ENCODE data around the gene MOSMO.

DNA sequence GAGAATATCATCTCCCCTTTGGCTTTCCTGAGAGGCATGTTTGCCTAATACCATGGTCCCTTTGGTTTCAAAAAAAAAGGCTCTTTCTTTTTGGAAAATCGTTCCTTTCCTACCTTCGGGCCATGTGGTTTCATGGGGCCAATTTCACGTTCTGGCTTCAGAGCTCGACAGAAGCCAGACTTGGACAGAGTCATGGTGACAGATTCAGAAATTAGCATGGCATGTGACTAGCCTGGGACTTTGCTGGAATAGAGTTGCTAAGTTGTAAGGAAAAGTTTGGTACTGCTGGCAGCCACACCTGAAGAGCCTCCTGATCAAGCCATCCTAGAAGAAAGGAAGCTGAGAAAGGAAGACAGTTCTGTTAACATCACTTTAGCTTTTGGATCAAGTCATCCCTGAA, 82.0 kb downstream of the MOSMO start:
- TF ChIP-seq, protein P1, sequence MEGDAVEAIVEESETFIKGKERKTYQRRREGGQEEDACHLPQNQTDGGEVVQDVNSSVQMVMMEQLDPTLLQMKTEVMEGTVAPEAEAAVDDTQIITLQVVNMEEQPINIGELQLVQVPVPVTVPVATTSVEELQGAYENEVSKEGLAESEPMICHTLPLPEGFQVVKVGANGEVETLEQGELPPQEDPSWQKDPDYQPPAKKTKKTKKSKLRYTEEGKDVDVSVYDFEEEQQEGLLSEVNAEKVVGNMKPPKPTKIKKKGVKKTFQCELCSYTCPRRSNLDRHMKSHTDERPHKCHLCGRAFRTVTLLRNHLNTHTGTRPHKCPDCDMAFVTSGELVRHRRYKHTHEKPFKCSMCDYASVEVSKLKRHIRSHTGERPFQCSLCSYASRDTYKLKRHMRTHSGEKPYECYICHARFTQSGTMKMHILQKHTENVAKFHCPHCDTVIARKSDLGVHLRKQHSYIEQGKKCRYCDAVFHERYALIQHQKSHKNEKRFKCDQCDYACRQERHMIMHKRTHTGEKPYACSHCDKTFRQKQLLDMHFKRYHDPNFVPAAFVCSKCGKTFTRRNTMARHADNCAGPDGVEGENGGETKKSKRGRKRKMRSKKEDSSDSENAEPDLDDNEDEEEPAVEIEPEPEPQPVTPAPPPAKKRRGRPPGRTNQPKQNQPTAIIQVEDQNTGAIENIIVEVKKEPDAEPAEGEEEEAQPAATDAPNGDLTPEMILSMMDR (IDR thresholded peaks at IDR 0.05 in 8 of 11, conservative IDR thresholded peaks at IDR 0.05 in 3 of 11): no peak
- TF ChIP-seq POLR2A (IDR thresholded peaks at IDR 0.05): no peak
